ENCODE data around the gene PLEKHJ1. TPM values are rescaled to one million over a fixed set of nuclear protein-coding genes. Genes with fewer than 3 reads are reported as not detected.

PLEKHJ1 gene
- total and polyA plus RNA-seq, 11 donors, result 44.6 to 89.7 (median 48.8) TPM

GRCh38 chr19:2249010-2249866 lies 13.1 kb upstream of the PLEKHJ1 start, which contains the start of gene AMH:
Gene AMH, plus strand, starts transcription at chr19:2249323. Its CDS starts 10 bp downstream, at chr19:2249333.
- WGBS, 4 donors, result 72 to 78% (median 76%) methylated on average over 15 to 27 of the region's 27 CpGs
- DNase-seq, result peak in 1 of 5 donors; percentile 57
- H3K27me3 ChIP-seq, result peaks cover 33 to 53% (median 45%) of the 10 kb centered on the region in 9 donors
- intact Hi-C loops (cut with DNase I), result no loop called here
- peak in 1 of 4 donors; percentile 5 for ATAC-seq
- H3K9me3 ChIP-seq, result no peaks in the 10 kb centered on the region
- H3K4me1 ChIP-seq, result peaks cover 0 to 56% (median 36%) of the 10 kb centered on the region in 12 donors
- no peak within 1 kb of the TSS for H3K27ac ChIP-seq
- TF ChIP-seq POLR2A (IDR thresholded peaks at IDR 0.05) (no peak), CTCF (IDR thresholded peaks at IDR 0.05) (no peak)
- peaks cover 3 to 45% (median 35%) of the 10 kb centered on the region in 9 donors for H3K36me3 ChIP-seq
- no peak within 1 kb of the TSS for H3K4me3 ChIP-seq

- no peak overlapping the region for H3K4me3 ChIP-seq
- peaks cover 26 to 44% (median 37%) of the 10 kb centered on the region in 9 donors for H3K27me3 ChIP-seq
- H3K9me3 ChIP-seq, result no peaks in the 10 kb centered on the region
- DNase-seq, result peak in 1 of 5 donors; percentile 60
- H3K4me1 ChIP-seq, result peaks cover 0 to 50% (median 33%) of the 10 kb centered on the region in 12 donors
- H3K27ac ChIP-seq, result no peak overlapping the region
- no peak for ATAC-seq
- H3K36me3 ChIP-seq, result peaks cover 4 to 53% (median 44%) of the 10 kb centered on the region in 9 donors
- intact Hi-C loops (cut with DNase I), result no loop called here
- WGBS, 4 donors, result 82 to 88% (median 85%) methylated on average over 13 to 21 of the region's 21 CpGs
- TF ChIP-seq CTCF (IDR thresholded peaks at IDR 0.05) (no peak), POLR2A (IDR thresholded peaks at IDR 0.05) (no peak)
Observed at GRCh38 chr19:2248136-2249009, 12.2 kb upstream of the PLEKHJ1 start.

- TF ChIP-seq POLR2A (IDR thresholded peaks at IDR 0.05) (no peak), CTCF (IDR thresholded peaks at IDR 0.05) (no peak)
- Histone ChIP-seq H3K36me3 (peaks cover 4 to 57% (median 48%) of the 10 kb centered on the region in 9 donors), H3K27me3 (peaks cover 18 to 36% (median 28%) of the 10 kb centered on the region in 9 donors), H3K27ac (peak overlapping the region in 2 of 12 donors; percentile 18 to 34), H3K4me1 (peaks cover 0 to 44% (median 30%) of the 10 kb centered on the region in 12 donors), H3K9me3 (no peaks in the 10 kb centered on the region), H3K4me3 (no peak overlapping the region)
- intact Hi-C loops (cut with DNase I), result no loop called here
- peak in 1 of 5 donors; percentile 60 for DNase-seq
- WGBS, 4 donors, result 92 to 94% (median 93%) methylated on average over 21 to 28 of the region's 28 CpGs
- ATAC-seq, result no peak
Observed at GRCh38 chr19:2247433-2248101, 11.4 kb upstream of the PLEKHJ1 start.
